CD4-positive, alpha-beta memory T cell (primary cell): Measurements from ENCODE around the gene ECE1. TPM values are rescaled to one million over a fixed set of nuclear protein-coding genes. Genes with fewer than 3 reads are reported as not detected.
"Not testable (repeated sequence)": the region's sequence is repeated elsewhere in the genome, so short reads cannot be mapped to it uniquely, and the experiment has no call there.

Experiments
- CTCF ChIA-PET: fragments of 350-600 bp; sonication (Branson Sonifier 250); formaldehyde crosslinking; loops from one replicate; lab custom pipeline; 2021; ENCODE audit warnings: inconsistent platforms; ENCODE audit not compliant: partially characterized antibody; lab: Charles Lee
- POLR2A ChIA-PET: fragments of 350-600 bp; sonication (Branson Sonifier 250); formaldehyde crosslinking; loops from one replicate; lab custom pipeline; 2021; ENCODE audit not compliant: partially characterized antibody; lab: Charles Lee
- DNase-seq, 5 donors: peaks; one replicate each; pipeline versions ENCODE4 v3.0.0 to v3.0.0-alpha.2; 2020 to 2022; ENCODE audit warnings: mixed read lengths in 1 of 5
- H3K27ac ChIP-seq: one replicate; pipeline ENCODE4 v1.7.0; 2013; ENCODE audit warnings: low read depth, low read length
- H3K27me3 ChIP-seq: 2 replicates; pipeline ENCODE4 v1.7.0; 2013; ENCODE audit warnings: mild to moderate bottlenecking, low read length, moderate library complexity; ENCODE audit not compliant: insufficient read depth
- H3K36me3 ChIP-seq: 2 replicates; pipeline ENCODE4 v1.7.0; 2013; ENCODE audit warnings: mild to moderate bottlenecking, low read length, moderate library complexity; ENCODE audit not compliant: insufficient read depth
- H3K4me1 ChIP-seq: 2 replicates; pipeline ENCODE4 v1.7.0; 2013; ENCODE audit warnings: mild to moderate bottlenecking, low read length, moderate library complexity; ENCODE audit not compliant: insufficient read depth
- H3K4me3 ChIP-seq, 2 donors: one replicate each; pipeline ENCODE4 v1.7.0; 2013; ENCODE audit warnings: low read length in 2 of 2, mild to moderate bottlenecking in 1 of 2
- H3K9me3 ChIP-seq, 2 donors: one replicate each; pipeline ENCODE4 v1.7.0; 2013; ENCODE audit warnings: low read length in 2 of 2, control low read depth in 1 of 2; ENCODE audit not compliant: control insufficient read depth in 1 of 2
- H3K27ac Mint-ChIP-seq, 7 donors: one replicate each; pipeline ENCODE4 v1.8.0; 2020 to 2021; ENCODE audit warnings: mixed read lengths in 7 of 7, mild to moderate bottlenecking in 6 of 7, inconsistent platforms in 3 of 7, moderate library complexity in 3 of 7
- H3K27me3 Mint-ChIP-seq, 2 donors: one replicate each; pipeline ENCODE4 v1.8.0; 2020 to 2021; ENCODE audit warnings: mixed read lengths in 2 of 2
- H3K36me3 Mint-ChIP-seq, 2 donors: one replicate each; pipeline ENCODE4 v1.8.0; 2020 to 2021; ENCODE audit warnings: mixed read lengths in 2 of 2, inconsistent platforms in 1 of 2, mild to moderate bottlenecking in 1 of 2
- H3K4me1 Mint-ChIP-seq, 4 donors: one replicate each; pipeline ENCODE4 v1.8.0; 2020 to 2021; ENCODE audit warnings: mixed read lengths in 4 of 4, mild to moderate bottlenecking in 1 of 4
- H3K4me3 Mint-ChIP-seq, 8 donors: one replicate each; pipeline ENCODE4 v1.8.0; 2020 to 2021; ENCODE audit warnings: mixed read lengths in 8 of 8, mild to moderate bottlenecking in 7 of 8, moderate library complexity in 6 of 8, inconsistent platforms in 3 of 8
- H3K9me3 Mint-ChIP-seq, 8 donors: one replicate each; pipeline ENCODE4 v1.8.0; 2020 to 2021; ENCODE audit warnings: mixed read lengths in 8 of 8, mild to moderate bottlenecking in 5 of 8, inconsistent platforms in 3 of 8, moderate library complexity in 1 of 8
- intact Hi-C: fragments of 100-400 bp; cut with micrococcal nuclease; formaldehyde crosslinking; loops from one replicate; pipeline ENCODE4 v1.15.1; 2023
- polyA plus RNA-seq, 2 donors: library from polyadenylated mRNA; unstranded; fragments of 300-500 nt; fragmentation: Illumina TruSeq; gene quantifications; one replicate each; pipeline ENCODE4 v1.2.3, GENCODE V29; 2021
- total RNA-seq, 2 experiments: library from RNA; stranded (reverse); gene quantifications; one replicate each; pipeline ENCODE4 v1.2.3, GENCODE V29; 2021

Gene ECE1
- total and polyA plus RNA-seq, 4 experiments from 2014 or later, result 10.0 to 104 (median 75.6) TPM

DNA sequence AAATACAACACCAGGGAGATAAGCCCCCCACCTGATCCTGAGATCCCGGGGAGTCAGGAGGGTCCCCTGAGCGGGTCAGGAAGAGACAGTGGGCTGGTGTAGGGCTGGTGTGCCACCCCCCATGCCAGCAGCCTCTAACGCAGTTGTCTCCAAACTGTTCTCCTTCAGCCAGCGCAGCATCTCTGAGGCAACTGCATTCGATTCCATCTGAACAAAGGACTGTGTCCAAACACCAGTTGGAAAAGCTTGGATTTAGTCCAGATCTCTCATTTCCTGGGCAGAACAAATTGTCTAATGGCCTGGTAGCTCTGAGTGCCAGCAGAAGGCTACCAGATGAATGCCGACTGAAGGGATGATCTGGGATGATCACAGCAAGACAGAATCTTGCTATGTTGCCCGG, 69.4 kb downstream of the ECE1 start:
- H3K9me3 Mint-ChIP-seq, result no peaks in the 10 kb centered on the region
- no peak overlapping the region for H3K27ac Mint-ChIP-seq
- peaks cover 25 to 57% of the 10 kb centered on the region in 2 donors for H3K36me3 Mint-ChIP-seq
- peaks cover 2 to 7% (median 4%) of the 10 kb centered on the region in 4 donors for H3K4me1 Mint-ChIP-seq
- H3K4me3 ChIP-seq, result no peak overlapping the region
- POLR2A ChIA-PET, result no interaction called here
- no peak overlapping the region for H3K4me3 Mint-ChIP-seq
- no peak for DNase-seq
- H3K27ac ChIP-seq, result no peak overlapping the region
- peaks cover 46% of the 10 kb centered on the region for H3K36me3 ChIP-seq
- CTCF ChIA-PET, result interaction anchor here (1.0 to 2.5 kb wide), 4 partner anchors 11 to 149 kb away, joined by 4 to 8 read pairs (median 4); no protein-coding TSS in a partner anchor
- H3K9me3 ChIP-seq, result no peaks in the 10 kb centered on the region
- H3K4me1 ChIP-seq, result no peaks in the 10 kb centered on the region
- no peaks in the 10 kb centered on the region for H3K27me3 ChIP-seq
- no peaks in the 10 kb centered on the region for H3K27me3 Mint-ChIP-seq
- intact Hi-C loops, result no loop called here

GRCh38 chr1:21219674-21220073, 70.6 kb downstream of the ECE1 start:
- CTCF ChIA-PET, result interaction anchor here (2.5 to 3.7 kb wide), 2 partner anchors 13 to 149 kb away, joined by 8 to 57 read pairs; no protein-coding TSS in a partner anchor
- Mint-ChIP-seq H3K27me3 (no peaks in the 10 kb centered on the region), H3K4me1 (peaks cover 2 to 9% (median 4%) of the 10 kb centered on the region in 4 donors), H3K27ac (no peak overlapping the region), H3K36me3 (peaks cover 19 to 51% of the 10 kb centered on the region in 2 donors), H3K9me3 (no peaks in the 10 kb centered on the region), H3K4me3 (no peak overlapping the region)
- Histone ChIP-seq H3K27ac (no peak overlapping the region), H3K36me3 (peaks cover 35% of the 10 kb centered on the region), H3K4me3 (no peak overlapping the region), H3K4me1 (no peaks in the 10 kb centered on the region), H3K27me3 (no peaks in the 10 kb centered on the region), H3K9me3 (no peaks in the 10 kb centered on the region)
- POLR2A ChIA-PET, result no interaction called here
- no peak for DNase-seq
- intact Hi-C loops, result no loop called here

- POLR2A ChIA-PET, result interaction anchor here (0.8 kb wide), 1 partner anchor 173 kb away, joined by 3 read pairs; no protein-coding TSS in a partner anchor
Observed at GRCh38 chr1:21217812-21218596, 72.3 kb downstream of the ECE1 start.

DNA sequence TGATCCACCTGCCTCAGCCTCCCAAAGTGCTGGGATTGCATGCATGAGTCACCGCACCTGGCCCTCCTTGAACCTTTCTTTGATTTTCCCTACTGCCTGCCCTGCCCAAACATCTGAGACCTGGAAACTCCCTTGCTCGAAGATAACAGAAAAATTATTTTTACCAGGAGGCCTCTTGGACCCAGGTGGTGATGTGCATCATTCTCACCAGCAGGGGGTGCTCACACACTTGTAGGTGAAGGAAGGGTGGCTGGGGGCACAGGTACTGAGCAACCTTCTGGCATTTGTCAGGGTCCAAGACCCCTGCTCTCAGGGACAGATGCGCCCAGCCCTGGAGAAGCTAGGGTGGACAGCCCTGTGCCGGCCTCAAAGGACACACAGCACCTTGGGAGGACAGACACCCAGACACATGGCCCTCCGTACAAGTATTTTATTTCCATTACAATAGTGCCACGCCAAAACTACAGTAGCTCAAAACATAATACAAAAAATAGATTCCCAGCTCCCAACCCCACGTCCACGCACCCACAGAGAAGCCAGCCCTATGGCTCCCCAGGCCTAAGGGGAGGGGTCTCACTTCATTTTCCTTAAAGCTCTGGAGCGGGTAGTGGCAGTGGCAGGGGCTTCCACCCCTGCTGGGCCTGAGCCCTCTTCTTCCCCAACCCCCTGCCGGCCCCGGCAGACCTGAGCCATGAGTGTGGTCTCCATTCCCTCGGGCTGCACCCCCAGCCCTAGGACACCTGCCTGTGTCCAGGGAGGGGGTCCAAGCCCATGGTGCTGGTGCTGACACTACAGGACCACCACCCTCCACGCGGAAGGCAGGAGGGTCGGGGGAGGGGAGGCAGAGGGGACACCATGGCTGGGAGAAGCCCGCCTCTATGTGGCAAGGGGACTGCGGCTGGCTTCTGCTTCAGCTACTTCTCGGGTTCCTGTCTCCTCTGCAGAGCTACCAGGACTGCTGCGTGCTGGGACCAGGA, 73.1 kb downstream of the ECE1 start:
- Mint-ChIP-seq H3K4me1 (peaks cover 2 to 9% (median 4%) of the 10 kb centered on the region in 4 donors), H3K27me3 (no peaks in the 10 kb centered on the region), H3K36me3 (peaks cover 7 to 37% of the 10 kb centered on the region in 2 donors), H3K27ac (peak overlapping the region in 6 of 7 donors; percentile 27 to 80 (median 68)), H3K4me3 (no peak overlapping the region), H3K9me3 (peaks cover 0 to 1% (median 0%) of the 10 kb centered on the region in 8 donors)
- ChIA-PET POLR2A (interaction anchor here (0.8 to 1.0 kb wide), 2 partner anchors 152 to 173 kb away, joined by 3 to 4 read pairs; no protein-coding TSS in a partner anchor), CTCF (interaction anchor here (0.6 to 4.0 kb wide), 19 partner anchors 8 to 551 kb away, joined by 3 to 57 read pairs (median 4); no protein-coding TSS in a partner anchor)
- intact Hi-C loops, result loop anchor here (1.0 to 2.0 kb wide), 2 partner anchors 151 to 442 kb away; no protein-coding TSS in a partner anchor
- peaks cover 22% of the 10 kb centered on the region for H3K36me3 ChIP-seq
- H3K9me3 ChIP-seq, result no peaks in the 10 kb centered on the region
- H3K4me1 ChIP-seq, result no peaks in the 10 kb centered on the region
- H3K27ac ChIP-seq, result no peak overlapping the region
- peak; percentile 56 to 70 (median 61) for DNase-seq
- H3K27me3 ChIP-seq, result no peaks in the 10 kb centered on the region
- no peak overlapping the region for H3K4me3 ChIP-seq

More at GRCh38 chr1:21217812-21218596, 72.3 kb downstream of the ECE1 start:
- peaks cover 0 to 1% (median 0%) of the 10 kb centered on the region in 8 donors for H3K9me3 Mint-ChIP-seq
- H3K4me3 Mint-ChIP-seq, result no peak overlapping the region
- peaks cover 8 to 39% of the 10 kb centered on the region in 2 donors for H3K36me3 Mint-ChIP-seq
- intact Hi-C loops, result loop anchor here (1.0 to 2.0 kb wide), 2 partner anchors 150 to 441 kb away; no protein-coding TSS in a partner anchor
- no peak overlapping the region for H3K4me3 ChIP-seq
- no peaks in the 10 kb centered on the region for H3K4me1 ChIP-seq
- peaks cover 2 to 9% (median 4%) of the 10 kb centered on the region in 4 donors for H3K4me1 Mint-ChIP-seq
- H3K36me3 ChIP-seq, result peaks cover 25% of the 10 kb centered on the region
- peak in 4 of 5 donors; percentile 4 to 27 (median 18) for DNase-seq
- H3K27ac ChIP-seq, result no peak overlapping the region
- CTCF ChIA-PET, result interaction anchor here (0.8 to 4.0 kb wide), 12 partner anchors 8 to 521 kb away, joined by 3 to 57 read pairs (median 4); no protein-coding TSS in a partner anchor
- no peaks in the 10 kb centered on the region for H3K27me3 ChIP-seq
- H3K9me3 ChIP-seq, result no peaks in the 10 kb centered on the region
- no peaks in the 10 kb centered on the region for H3K27me3 Mint-ChIP-seq
- H3K27ac Mint-ChIP-seq, result no peak overlapping the region

- ChIA-PET CTCF (interaction anchor here (1.0 to 1.9 kb wide), 3 partner anchors 17 to 156 kb away, joined by 3 to 7 read pairs (median 6); no protein-coding TSS in a partner anchor), POLR2A (no interaction called here)
- Histone ChIP-seq H3K36me3 (no peaks in the 10 kb centered on the region), H3K27me3 (no peaks in the 10 kb centered on the region), H3K4me1 (no peaks in the 10 kb centered on the region), H3K27ac (no peak overlapping the region), H3K9me3 (no peaks in the 10 kb centered on the region), H3K4me3 (no peak overlapping the region)
- no peak overlapping the region for H3K4me3 Mint-ChIP-seq
- peaks cover 3 to 5% of the 10 kb centered on the region in 2 donors for H3K36me3 Mint-ChIP-seq
- peaks cover 0 to 1% of the 10 kb centered on the region in 2 donors for H3K27me3 Mint-ChIP-seq
- peaks cover 1 to 9% (median 3%) of the 10 kb centered on the region in 4 donors for H3K4me1 Mint-ChIP-seq
- intact Hi-C loops, result no loop called here
- DNase-seq, result no peak
- no peak overlapping the region for H3K27ac Mint-ChIP-seq
- peaks cover 0 to 1% (median 0%) of the 10 kb centered on the region in 8 donors for H3K9me3 Mint-ChIP-seq
Observed at GRCh38 chr1:21212126-21212525, 78.1 kb downstream of the ECE1 start.

GRCh38 chr1:21208137-21208700, 82.0 kb downstream of the ECE1 start:
- H3K9me3 Mint-ChIP-seq, H3K36me3 Mint-ChIP-seq, H3K27ac ChIP-seq, H3K4me1 Mint-ChIP-seq, intact Hi-C loops, H3K36me3 ChIP-seq, H3K9me3 ChIP-seq, H3K4me3 ChIP-seq, H3K27me3 Mint-ChIP-seq, H3K4me3 Mint-ChIP-seq, DNase-seq, POLR2A ChIA-PET, H3K27me3 ChIP-seq, H3K4me1 ChIP-seq, H3K27ac Mint-ChIP-seq: not testable (repeated sequence)
- CTCF ChIA-PET, result interaction anchor here (1.0 kb wide), 1 partner anchor 9 kb away, joined by 3 read pairs; no protein-coding TSS in a partner anchor
